ENCODE measurements around the gene KCNAB2.

DNA sequence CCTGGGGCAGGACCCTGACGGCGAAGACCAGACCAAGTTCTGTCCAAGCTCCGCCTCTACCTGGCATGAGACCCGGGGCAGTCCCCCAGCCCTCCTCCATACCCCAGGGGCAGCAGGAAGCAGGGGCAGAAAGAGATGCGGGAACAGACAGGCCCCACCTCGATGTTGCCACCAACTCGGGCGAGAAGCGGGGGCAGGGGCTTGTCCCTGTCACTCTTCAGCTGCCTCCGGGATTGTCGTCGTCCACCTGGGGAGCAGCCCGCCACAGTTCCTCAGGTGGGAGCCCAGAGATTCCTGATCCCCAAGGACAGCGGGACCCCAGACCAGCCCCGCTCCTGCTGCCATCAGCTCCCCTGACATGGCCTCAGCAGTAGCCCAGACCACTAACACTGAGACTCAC, 79.7 kb downstream of the KCNAB2 start:
- TF ChIP-seq, protein P1, sequence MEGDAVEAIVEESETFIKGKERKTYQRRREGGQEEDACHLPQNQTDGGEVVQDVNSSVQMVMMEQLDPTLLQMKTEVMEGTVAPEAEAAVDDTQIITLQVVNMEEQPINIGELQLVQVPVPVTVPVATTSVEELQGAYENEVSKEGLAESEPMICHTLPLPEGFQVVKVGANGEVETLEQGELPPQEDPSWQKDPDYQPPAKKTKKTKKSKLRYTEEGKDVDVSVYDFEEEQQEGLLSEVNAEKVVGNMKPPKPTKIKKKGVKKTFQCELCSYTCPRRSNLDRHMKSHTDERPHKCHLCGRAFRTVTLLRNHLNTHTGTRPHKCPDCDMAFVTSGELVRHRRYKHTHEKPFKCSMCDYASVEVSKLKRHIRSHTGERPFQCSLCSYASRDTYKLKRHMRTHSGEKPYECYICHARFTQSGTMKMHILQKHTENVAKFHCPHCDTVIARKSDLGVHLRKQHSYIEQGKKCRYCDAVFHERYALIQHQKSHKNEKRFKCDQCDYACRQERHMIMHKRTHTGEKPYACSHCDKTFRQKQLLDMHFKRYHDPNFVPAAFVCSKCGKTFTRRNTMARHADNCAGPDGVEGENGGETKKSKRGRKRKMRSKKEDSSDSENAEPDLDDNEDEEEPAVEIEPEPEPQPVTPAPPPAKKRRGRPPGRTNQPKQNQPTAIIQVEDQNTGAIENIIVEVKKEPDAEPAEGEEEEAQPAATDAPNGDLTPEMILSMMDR (IDR thresholded peaks at IDR 0.05; ENCODE audit: insufficient read depth, low read depth, low read length): no peak
- no peak for TF ChIP-seq EZH2 (IDR thresholded peaks at IDR 0.05; ENCODE audit: insufficient read depth, low read length)

Measured in astrocyte (in vitro differentiated cells and primary cell).